Uterus (tissue), 4 donors: Measurements from ENCODE around the gene GRIK1. TPM values are rescaled to one million over a fixed set of nuclear protein-coding genes. Genes with fewer than 3 reads are reported as not detected.

Experiments
- DNase-seq, 2 donors: peaks; one replicate each; pipeline ENCODE4 v3.0.0-alpha.2; 2019 to 2020
- H3K27ac ChIP-seq, 2 donors: fragments of 200-600 bp; sonication (generic); 1 replicate in 1 of 2; 2 replicates in 1 of 2; pipeline ENCODE4 v1.5.1; 2016 to 2018
- H3K27me3 ChIP-seq, 2 donors: fragments of 200-600 bp; sonication (generic); one replicate each; pipeline ENCODE4 v1.5.1; 2018 to 2019; ENCODE audit warnings: control low read depth in 1 of 2
- H3K36me3 ChIP-seq, 2 donors: fragments of 200-600 bp; sonication (generic); one replicate each; pipeline ENCODE4 v1.5.1; 2019; ENCODE audit warnings: control low read depth in 1 of 2
- H3K4me1 ChIP-seq, 2 donors: fragments of 200-600 bp; sonication (generic); one replicate each; pipeline ENCODE4 v1.5.1; 2018 to 2019; ENCODE audit warnings: control low read depth in 1 of 2
- H3K4me3 ChIP-seq, 2 donors: fragments of 200-600 bp; sonication (generic); 1 replicate in 1 of 2; 2 replicates in 1 of 2; pipeline ENCODE4 v1.5.1; 2018 to 2019; ENCODE audit warnings: mild to moderate bottlenecking in 1 of 2
- H3K9me3 ChIP-seq, 2 donors: fragments of 200-600 bp; sonication (generic); one replicate each; pipeline ENCODE4 v1.5.1; 2019; ENCODE audit warnings: control low read depth in 1 of 2
- POLR2A ChIP-seq, 2 donors: fragments of 450-650 bp; IDR thresholded peaks; one replicate each; pipeline ENCODE4 v1.6.1; 2016; ENCODE audit warnings: antibody characterized with exemption in 2 of 2, mild to moderate bottlenecking in 1 of 2, moderate library complexity in 1 of 2
- intact Hi-C: fragments of 100-400 bp; cut with DNase I; formaldehyde crosslinking; loops from one replicate; pipeline ENCODE4 v1.15.1; 2023; ENCODE audit warnings: low total_unique reads
- total RNA-seq, 4 donors: library from RNA; depleted of rRNA in 3 of 4; stranded (reverse); fragments of >200 nt in 3 of 4; gene quantifications; one replicate each; pipeline versions ENCODE4 v1.1.0 to v1.2.4, GENCODE V29; 2014 to 2023
- TF ChIP-seq, protein P1 (sequence below), 4 experiments: fragments of 200-600 bp in 2 of 4; fragments of 450-650 bp in 2 of 4; sonication (generic) in 2 of 4; IDR thresholded peaks; one replicate each; pipeline ENCODE4 v1.5.1; 2016 to 2019; ENCODE audit warnings: antibody characterized with exemption in 4 of 4, mild to moderate bottlenecking in 2 of 4, moderate library complexity in 1 of 4
- donor health status: DM: yes; HTN: yes; CAD: no.

GRIK1 gene
- total RNA-seq, 4 donors from 2014 or later = 0.12 to 4.1 TPM; not detected in 2

DNA sequence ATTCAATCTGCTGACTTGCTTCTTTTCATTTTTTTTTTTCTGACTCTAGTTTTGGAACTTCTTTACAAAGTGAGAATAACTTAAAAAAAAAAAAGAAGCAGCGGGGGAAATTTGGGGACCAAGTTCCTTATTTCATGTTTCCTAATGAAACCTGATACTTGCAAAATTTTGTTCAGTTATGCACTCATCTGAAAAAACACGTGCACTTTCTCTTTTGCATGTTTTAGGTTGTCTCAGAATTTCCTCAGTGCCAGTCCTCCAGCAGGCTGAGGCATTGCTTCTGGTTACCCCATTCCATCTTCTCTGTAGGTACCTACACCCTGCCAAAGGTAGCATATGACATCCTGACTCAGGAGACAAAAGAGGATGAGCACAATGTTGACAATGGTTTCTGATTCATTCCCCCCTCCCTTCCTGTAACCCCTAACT lies 299.7 kb downstream of the GRIK1 start:
- no peaks in the 10 kb centered on the region for H3K9me3 ChIP-seq
- no peaks in the 10 kb centered on the region for H3K27me3 ChIP-seq
- H3K27ac ChIP-seq = no peak overlapping the region
- H3K4me3 ChIP-seq = no peak overlapping the region
- no peak for DNase-seq
- TF ChIP-seq, protein P1, sequence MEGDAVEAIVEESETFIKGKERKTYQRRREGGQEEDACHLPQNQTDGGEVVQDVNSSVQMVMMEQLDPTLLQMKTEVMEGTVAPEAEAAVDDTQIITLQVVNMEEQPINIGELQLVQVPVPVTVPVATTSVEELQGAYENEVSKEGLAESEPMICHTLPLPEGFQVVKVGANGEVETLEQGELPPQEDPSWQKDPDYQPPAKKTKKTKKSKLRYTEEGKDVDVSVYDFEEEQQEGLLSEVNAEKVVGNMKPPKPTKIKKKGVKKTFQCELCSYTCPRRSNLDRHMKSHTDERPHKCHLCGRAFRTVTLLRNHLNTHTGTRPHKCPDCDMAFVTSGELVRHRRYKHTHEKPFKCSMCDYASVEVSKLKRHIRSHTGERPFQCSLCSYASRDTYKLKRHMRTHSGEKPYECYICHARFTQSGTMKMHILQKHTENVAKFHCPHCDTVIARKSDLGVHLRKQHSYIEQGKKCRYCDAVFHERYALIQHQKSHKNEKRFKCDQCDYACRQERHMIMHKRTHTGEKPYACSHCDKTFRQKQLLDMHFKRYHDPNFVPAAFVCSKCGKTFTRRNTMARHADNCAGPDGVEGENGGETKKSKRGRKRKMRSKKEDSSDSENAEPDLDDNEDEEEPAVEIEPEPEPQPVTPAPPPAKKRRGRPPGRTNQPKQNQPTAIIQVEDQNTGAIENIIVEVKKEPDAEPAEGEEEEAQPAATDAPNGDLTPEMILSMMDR (IDR thresholded peaks at IDR 0.05) = no peak
- TF ChIP-seq POLR2A (IDR thresholded peaks at IDR 0.05) = no peak
- H3K36me3 ChIP-seq = no peaks in the 10 kb centered on the region
- intact Hi-C loops = no loop called here
- H3K4me1 ChIP-seq = no peaks in the 10 kb centered on the region

DNA sequence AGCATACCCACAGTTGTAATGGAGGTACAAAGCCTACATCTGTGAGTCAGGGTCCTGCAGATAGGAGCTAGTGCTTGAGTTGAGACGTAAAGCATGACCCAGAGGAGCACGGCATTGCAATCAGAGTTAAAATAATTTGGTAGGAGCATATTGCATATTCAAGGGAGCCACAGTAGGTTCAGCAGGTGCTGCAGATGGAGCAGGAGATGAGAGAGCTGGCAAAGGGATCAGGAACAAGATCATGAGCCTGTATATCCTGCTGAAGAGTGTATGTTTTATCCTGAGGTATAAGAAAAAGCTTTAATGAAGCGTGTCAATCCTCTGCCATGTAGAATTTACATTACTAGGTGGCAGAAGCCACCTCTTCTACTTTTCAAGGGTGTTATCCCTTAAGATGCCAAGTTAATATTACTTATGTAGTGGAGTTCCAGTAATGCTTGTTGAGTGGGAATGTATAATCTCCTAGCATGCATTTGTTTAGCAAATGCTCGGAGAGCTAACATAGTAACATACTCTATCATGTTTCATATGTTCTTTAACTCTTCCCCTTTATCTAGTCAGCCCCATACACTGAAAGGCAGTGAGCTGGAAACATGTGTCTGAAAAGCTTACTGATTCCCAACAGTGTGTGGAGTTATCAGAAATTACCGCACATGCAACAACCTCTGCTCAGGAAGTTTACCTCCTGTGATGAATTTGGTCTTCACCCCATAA lies 300.3 kb downstream of the GRIK1 start:
- TF ChIP-seq POLR2A (IDR thresholded peaks at IDR 0.05) = no peak
- TF ChIP-seq, protein P1 (IDR thresholded peaks at IDR 0.05) = no peak
- intact Hi-C loops = no loop called here

DNA sequence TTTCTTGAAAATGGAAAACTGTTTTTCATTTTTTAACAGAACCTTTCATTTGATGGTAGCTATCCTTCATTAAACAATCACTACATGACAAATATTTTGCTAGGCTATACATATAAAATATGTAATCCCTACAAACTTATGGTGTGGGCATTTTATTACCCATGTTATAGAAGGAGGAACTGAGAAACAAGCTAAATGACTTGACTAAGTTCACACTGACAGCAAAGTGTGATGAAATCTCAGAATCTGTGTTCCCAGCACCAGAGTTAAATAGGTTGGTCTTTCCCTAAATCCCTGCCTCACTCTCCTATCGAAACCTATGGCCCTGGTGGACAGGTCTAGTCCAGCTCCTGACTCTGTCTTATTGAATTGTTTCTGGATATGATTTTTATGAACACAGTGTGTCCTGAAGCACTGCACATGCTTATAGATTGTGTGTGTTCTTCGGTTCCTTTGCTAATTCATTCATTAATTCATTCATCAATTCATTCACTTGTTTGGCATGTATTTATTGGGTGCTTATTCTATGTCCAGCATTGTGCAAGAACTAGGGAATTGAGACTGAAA lies 301.0 kb downstream of the GRIK1 start:
- TF ChIP-seq, protein P1 (IDR thresholded peaks at IDR 0.05) = no peak
- no peak for TF ChIP-seq POLR2A (IDR thresholded peaks at IDR 0.05)
- Histone ChIP-seq H3K4me1 (no peaks in the 10 kb centered on the region), H3K4me3 (no peak overlapping the region), H3K27ac (no peak overlapping the region), H3K27me3 (no peaks in the 10 kb centered on the region), H3K36me3 (no peaks in the 10 kb centered on the region), H3K9me3 (no peaks in the 10 kb centered on the region)
- no peak for DNase-seq
- intact Hi-C loops = no loop called here

More for the DNA sequence above, 300.3 kb downstream of the GRIK1 start:
- Histone ChIP-seq H3K27me3 (no peaks in the 10 kb centered on the region), H3K4me1 (no peaks in the 10 kb centered on the region), H3K4me3 (no peak overlapping the region), H3K9me3 (no peaks in the 10 kb centered on the region), H3K36me3 (no peaks in the 10 kb centered on the region), H3K27ac (no peak overlapping the region)
- DNase-seq = no peak

DNA sequence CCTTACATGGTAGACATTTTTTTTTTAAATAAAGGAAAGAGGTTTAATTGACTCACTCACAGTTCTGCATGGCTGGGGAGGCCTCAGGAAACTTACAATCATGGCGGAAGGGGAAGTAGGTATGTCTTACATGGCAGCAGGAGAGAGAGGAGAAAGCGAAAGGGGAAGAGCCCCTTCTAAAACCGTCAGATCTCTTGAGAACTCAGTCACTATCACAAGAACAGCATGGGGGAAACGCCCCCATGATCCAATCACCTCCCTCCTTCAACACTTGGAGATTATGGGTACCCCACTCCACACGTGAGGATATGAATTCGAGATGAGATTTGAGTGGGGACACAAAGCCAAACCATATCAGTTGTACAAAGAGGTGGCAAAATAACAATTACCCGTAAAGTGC lies 301.7 kb downstream of the GRIK1 start:
- TF ChIP-seq, protein P1 (IDR thresholded peaks at IDR 0.05) = no peak
- no peak for TF ChIP-seq POLR2A (IDR thresholded peaks at IDR 0.05)
- H3K4me3 ChIP-seq = no peak overlapping the region
- no peaks in the 10 kb centered on the region for H3K27me3 ChIP-seq
- H3K36me3 ChIP-seq = no peaks in the 10 kb centered on the region
- no peaks in the 10 kb centered on the region for H3K9me3 ChIP-seq
- intact Hi-C loops = no loop called here
- no peak for DNase-seq
- H3K27ac ChIP-seq = no peak overlapping the region
- H3K4me1 ChIP-seq = no peaks in the 10 kb centered on the region

DNA sequence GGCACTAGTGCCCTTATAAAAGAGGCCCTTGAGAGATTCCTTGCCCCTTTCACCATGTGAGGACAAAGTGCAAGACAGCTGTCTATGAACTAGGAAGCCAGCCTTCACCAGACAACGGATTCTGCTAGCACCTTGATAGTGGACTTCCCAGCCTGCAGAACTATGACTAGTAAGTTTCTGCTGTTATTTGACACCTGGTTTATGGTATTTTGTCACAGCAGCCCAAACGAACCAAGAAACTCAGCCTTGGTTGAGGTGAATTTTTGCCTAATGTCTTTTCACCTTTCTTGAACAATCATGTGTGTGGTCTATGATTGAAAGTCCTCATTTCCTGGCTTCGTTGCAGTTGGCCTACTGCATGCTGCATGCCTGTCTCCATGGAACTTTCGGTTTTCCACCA lies 302.2 kb downstream of the GRIK1 start:
- Histone ChIP-seq H3K36me3 (no peaks in the 10 kb centered on the region), H3K27me3 (no peaks in the 10 kb centered on the region), H3K4me1 (no peaks in the 10 kb centered on the region), H3K4me3 (no peak overlapping the region), H3K27ac (no peak overlapping the region), H3K9me3 (no peaks in the 10 kb centered on the region)
- TF ChIP-seq POLR2A (IDR thresholded peaks at IDR 0.05) = no peak
- TF ChIP-seq, protein P1 (IDR thresholded peaks at IDR 0.05) = no peak
- no peak for DNase-seq
- intact Hi-C loops = no loop called here
